HG03442 (cell line): Measurements from ENCODE around the gene FHIT.
A peak's percentile ranks its signal among the peaks of the same experiment; 100 is the strongest.

ENCODE experiments used
- ATAC-seq: cut with Tn5 transposase; IDR thresholded peaks from one replicate; pipeline ENCODE4 v1.9.1; 2021; ENCODE audit warnings: mild to moderate bottlenecking, moderate library complexity; ENCODE audit not compliant: unreplicated experiment

Gene FHIT

GRCh38 chr3:59877263-59878037, 1373.8 kb downstream of the FHIT start:
- no peak for ATAC-seq

- ATAC-seq: no peak
These were observed 1374.7 kb downstream of the FHIT start for GRCh38 chr3:59876533-59877062.

DNA sequence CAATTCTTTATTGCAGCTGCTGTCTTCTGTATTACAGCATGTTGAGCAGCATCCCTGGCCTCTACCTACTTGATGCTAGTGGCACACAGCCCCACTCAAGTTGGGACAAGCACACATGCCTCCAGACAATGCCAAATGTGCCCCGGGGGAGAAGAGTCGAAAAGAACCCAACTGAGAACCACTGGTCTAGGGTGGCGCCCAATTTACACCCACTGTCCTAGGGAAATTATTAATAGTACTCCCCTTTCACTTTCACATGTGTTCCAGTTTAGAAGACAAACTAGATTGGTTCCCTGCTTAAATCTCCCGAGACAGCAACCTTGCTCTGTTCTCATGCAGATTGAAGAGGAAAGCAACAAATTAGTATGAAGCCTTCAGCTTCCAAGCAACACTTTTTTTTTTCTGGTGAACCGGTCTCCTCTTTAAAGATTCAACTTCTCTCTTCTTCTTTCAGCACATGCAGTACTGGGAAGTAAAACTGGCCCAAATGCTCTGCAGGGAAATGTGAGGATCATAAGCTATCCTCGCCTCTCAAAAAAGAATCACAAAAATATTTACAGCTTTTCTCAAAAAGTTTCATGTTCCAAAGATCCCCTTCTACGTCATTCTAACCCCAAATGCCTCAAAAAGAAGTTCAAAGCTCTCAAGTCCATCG, 1377.5 kb downstream of the FHIT start:
- ATAC-seq: peak; percentile 82

- ATAC-seq: no peak
These were observed 1379.1 kb downstream of the FHIT start for GRCh38 chr3:59872128-59872527.

GRCh38 chr3:59867185-59868002, 1383.9 kb downstream of the FHIT start:
- ATAC-seq: no peak

GRCh38 chr3:59866076-59866475, 1385.2 kb downstream of the FHIT start:
- no peak for ATAC-seq

GRCh38 chr3:59865351-59865750, 1385.9 kb downstream of the FHIT start:
- no peak for ATAC-seq

DNA sequence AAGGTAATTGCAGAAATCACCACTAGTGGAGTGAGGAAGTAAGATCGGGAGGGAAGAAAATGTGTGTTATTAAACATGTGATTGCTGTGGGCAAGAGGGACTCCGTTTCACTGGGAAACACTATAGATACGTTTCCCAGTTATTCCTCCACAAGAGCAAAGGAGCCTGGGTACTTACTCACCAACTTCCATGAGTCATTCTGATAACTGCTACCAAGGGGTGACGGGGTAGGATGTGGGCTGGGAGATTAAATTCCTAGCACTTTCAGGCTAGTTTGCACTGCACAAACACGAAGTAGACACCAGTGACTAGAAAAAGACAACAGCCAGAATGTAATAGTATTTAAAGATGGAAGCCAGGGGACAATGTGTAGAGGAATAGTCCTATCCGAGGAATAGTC, 1388.6 kb downstream of the FHIT start:
- no peak for ATAC-seq

- ATAC-seq: peak; percentile 98
These were observed 1393.5 kb downstream of the FHIT start for GRCh38 chr3:59857589-59858346.

DNA sequence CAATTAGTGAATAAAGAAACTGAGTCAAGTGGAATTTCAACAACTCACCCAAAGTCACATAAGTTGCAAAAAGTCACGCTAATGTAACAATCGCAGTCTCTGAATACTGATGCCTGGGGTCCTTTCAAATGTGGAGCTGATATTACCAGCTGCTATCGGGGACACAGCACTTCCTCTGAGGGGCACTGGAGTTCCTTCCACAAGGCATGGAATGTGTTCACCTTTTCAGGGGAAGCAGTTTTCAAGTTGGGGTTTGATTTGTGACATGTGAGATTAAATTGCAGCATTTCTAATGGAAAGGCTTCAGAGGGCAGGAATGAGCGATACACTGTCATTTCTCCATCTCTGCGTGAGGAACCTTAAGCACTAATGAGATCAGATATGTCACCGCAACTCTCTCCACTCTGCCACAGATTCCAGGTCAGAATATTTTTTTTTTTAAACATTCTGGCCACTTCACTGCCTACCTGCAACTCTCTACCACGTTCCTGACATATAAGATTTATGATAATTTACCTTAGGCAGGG, 1394.3 kb downstream of the FHIT start:
- no peak for ATAC-seq

- no peak for ATAC-seq
These were observed 1397.1 kb downstream of the FHIT start for GRCh38 chr3:59854061-59854709.

DNA sequence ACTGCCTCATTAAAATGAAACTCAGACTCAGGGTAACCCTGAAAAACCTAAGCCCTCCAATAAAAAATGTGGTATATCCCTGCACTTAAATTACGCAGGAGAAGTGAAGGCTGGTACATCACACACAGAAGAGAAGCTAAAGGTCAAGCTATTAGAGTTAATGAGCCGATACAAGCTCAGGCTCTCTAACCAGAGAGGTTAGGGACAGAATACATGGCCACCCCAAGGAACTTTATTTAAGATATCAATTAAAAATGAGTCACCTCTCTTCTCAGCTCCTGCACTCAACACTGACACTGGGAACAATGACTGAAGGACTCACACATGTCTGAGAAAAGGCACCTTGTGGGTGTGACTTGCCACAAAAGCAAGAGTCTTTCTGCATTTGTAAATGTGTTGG, 1400.8 kb downstream of the FHIT start:
- ATAC-seq: no peak

DNA sequence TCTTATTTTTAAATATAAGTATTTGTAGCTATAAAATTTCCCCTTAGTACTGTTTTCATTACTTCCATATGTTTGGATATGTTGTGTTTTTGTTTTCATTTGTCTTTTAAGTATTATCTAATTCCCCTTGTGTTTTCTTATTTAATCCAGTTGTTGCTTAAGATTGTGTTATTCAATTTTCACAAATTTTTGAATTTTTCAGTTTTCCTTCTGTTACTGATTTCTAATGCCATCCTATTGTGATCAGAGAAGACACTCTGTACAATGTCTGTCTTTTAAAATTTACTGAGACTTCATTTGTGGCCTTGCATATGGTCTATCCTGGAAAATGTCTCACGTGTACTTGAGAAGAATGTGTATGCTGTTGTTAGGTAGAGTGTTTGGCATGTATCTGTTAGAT, 1405.9 kb downstream of the FHIT start:
- no peak for ATAC-seq

DNA sequence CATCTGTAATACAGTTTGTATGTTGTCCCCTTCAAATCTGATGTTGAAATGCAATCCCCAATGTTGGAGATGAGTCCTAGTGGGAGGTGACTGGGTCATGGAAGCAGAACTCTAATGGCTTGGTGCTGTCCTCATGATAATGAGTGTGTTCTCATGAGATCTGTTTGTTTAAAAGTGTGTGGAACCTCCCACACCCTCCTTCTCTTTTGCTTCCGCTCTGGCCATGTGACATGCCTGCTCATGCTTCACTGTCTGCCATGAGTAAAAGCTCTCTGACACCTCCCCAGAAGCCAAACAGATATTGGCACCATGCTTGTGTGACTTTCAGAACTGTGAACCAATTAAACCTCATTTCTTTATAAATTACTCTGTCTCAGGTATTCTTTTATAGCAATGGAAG, 1407.4 kb downstream of the FHIT start:
- no peak for ATAC-seq

DNA sequence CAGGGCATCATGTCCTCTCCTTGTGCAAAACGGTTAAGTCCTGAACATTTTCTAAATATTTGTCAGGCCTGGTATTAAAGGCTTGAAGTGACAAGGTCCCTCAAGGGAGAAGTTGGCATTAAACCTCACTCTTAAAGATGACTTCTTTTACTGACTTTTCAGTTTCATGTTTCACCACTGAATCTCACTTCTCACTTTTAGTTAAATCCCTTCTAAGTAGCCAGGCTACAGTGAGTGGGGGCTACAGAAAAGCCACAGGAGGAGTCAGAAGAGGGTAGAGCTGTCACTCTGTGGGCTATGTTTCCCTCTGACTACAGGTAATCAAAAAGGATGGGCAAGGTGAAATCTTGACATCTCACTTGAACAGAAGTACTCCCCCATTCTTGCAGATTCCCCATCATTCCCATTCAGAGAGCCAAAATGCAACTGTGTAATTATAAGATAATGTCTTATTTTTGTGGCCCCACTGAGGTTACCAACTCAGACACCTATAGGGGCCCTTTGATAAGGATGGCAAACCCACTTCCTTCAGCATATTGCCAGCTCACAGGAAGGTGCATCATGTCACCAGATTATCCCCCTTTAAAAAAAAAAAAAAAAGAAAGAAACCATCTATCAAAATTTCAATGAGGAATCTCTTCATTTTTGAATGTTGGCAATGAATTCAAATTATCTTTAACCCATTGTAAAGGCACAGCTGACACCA, 1411.3 kb downstream of the FHIT start:
- peak; percentile 94 for ATAC-seq

DNA sequence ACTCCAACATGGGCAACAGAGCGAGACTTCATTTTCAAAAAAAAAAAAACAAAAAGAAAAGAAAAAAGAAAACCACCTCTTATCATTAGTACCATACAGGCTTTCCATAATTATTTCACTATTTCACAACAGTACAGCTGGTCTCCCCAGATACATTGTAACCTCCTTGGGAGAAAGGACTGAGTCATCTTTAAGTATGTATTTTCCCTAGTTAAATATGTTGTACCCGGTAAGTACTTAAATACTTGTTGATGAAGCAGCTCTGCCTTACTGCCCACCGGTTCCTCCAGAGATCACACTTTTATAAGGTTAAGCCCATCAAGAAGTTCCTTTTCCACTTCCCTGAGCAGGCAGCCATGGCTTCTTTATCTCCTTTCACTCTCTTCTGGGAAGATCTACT, 1412.0 kb downstream of the FHIT start:
- peak; percentile 1 for ATAC-seq

DNA sequence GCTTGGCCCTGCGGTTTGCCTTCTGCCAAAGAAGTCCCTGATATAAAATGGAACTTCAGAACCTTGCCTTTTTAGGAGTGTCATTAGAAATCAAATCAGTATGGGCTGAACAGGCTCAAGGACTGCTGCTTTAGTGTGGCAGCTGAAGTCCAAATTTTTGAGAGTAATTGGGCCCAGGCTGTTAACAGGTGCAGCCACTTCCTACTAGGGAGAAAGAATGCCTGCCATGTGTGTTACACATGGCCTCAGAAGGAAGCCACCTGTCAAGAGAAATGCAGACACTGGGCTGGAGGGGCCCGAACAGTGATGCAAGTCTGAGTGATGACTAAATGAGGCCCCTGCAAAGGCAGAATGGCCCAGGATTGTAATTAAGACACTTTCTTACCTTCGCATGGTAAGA, 1414.7 kb downstream of the FHIT start:
- ATAC-seq: no peak

- no peak for ATAC-seq
These were observed 1418.5 kb downstream of the FHIT start for GRCh38 chr3:59832702-59833101.

DNA sequence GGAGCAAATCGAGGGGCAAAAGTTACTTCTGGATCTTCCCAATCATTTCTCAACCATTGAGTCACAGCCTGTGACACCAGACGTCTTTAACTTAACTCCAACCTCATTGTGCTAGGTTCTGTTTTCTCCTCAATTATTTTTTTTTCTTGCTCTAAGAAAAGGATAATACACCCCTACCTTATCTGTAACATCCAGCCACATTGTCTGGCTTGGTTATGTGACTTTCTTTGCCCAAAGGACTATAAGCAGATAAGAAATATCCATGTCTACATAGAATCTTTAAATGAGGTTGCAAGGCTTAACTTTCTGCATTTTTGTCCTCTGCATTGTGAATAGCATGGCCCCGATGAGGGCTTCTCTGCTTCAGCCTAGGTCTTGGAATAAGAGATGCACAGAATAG, 1419.0 kb downstream of the FHIT start:
- no peak for ATAC-seq
